ENCODE data around the gene PLCB3. TPM values are rescaled to one million over a fixed set of nuclear protein-coding genes. Genes with fewer than 3 reads are reported as not detected.

PLCB3 gene
- total RNA-seq, 1 donor from 2014 or later, result 36.2 TPM

GRCh38 chr11:64317961-64318765 lies 66.8 kb downstream of the PLCB3 start, which contains the start of gene PRDX5:
Gene PRDX5 (plus strand): TSS chr11:64318121. CDS start chr11:64318216, 95 bp downstream.
- Mint-ChIP-seq H3K4me3 (ENCODE audit: unreplicated experiment) (peak within 1 kb of the TSS; percentile 95), H3K9me3 (ENCODE audit: unreplicated experiment) (peaks cover 10% of the 10 kb centered on the region), H3K4me1 (ENCODE audit: low read depth, unreplicated experiment) (peaks cover 22% of the 10 kb centered on the region), H3K36me3 (ENCODE audit: unreplicated experiment) (peaks cover 4% of the 10 kb centered on the region), H3K27ac (ENCODE audit: unreplicated experiment) (peak within 1 kb of the TSS; percentile 98), H3K27me3 (ENCODE audit: unreplicated experiment) (peaks cover 17% of the 10 kb centered on the region)
- peak; percentile 94 for DNase-seq
- TF ChIP-seq CTCF (IDR thresholded peaks at IDR 0.05; ENCODE audit: partially characterized antibody, unreplicated experiment), result no peak

Other genes with a start within 250 kb of the PLCB3 start
- gene FLRT1, start 215.6 kb upstream of the PLCB3 start, total RNA-seq (ENCODE audit: unreplicated experiment), result 3.7 TPM
- gene MACROD1, start 85.4 kb upstream of the PLCB3 start, total RNA-seq (ENCODE audit: unreplicated experiment), result 12.7 TPM
- 160 TPM for gene STIP1, start 65.4 kb upstream of the PLCB3 start, total RNA-seq (ENCODE audit: unreplicated experiment)
- gene FERMT3, start 44.8 kb upstream of the PLCB3 start, total RNA-seq (ENCODE audit: unreplicated experiment), result 2.0 TPM
- 39.0 TPM for gene TRPT1, start 25.3 kb upstream of the PLCB3 start, total RNA-seq (ENCODE audit: unreplicated experiment)
- gene NUDT22, start 25.3 kb upstream of the PLCB3 start, total RNA-seq (ENCODE audit: unreplicated experiment), result 37.0 TPM
- 30.5 TPM for gene DNAJC4, start 21.0 kb upstream of the PLCB3 start, total RNA-seq (ENCODE audit: unreplicated experiment)
- 12.3 TPM for gene VEGFB, start 16.9 kb upstream of the PLCB3 start, total RNA-seq (ENCODE audit: unreplicated experiment)
- gene FKBP2, start 10.4 kb upstream of the PLCB3 start, total RNA-seq (ENCODE audit: unreplicated experiment), result 31.4 TPM
- 348 TPM for gene PPP1R14B, start 4.6 kb upstream of the PLCB3 start, total RNA-seq (ENCODE audit: unreplicated experiment)
- 47.0 TPM for gene BAD, start 33.1 kb downstream of the PLCB3 start, total RNA-seq (ENCODE audit: unreplicated experiment)
- gene GPR137, start 34.3 kb downstream of the PLCB3 start, total RNA-seq (ENCODE audit: unreplicated experiment), result 52.5 TPM
- 0.47 TPM for gene KCNK4, start 39.8 kb downstream of the PLCB3 start, total RNA-seq (ENCODE audit: unreplicated experiment)
- gene CATSPERZ, start 48.8 kb downstream of the PLCB3 start, total RNA-seq (ENCODE audit: unreplicated experiment), result not detected
- gene ESRRA, start 54.0 kb downstream of the PLCB3 start, total RNA-seq (ENCODE audit: unreplicated experiment), result 69.9 TPM
- gene TRMT112, start 66.0 kb downstream of the PLCB3 start, total RNA-seq (ENCODE audit: unreplicated experiment), result 93.1 TPM
- gene PRDX5, start 66.6 kb downstream of the PLCB3 start, total RNA-seq (ENCODE audit: unreplicated experiment), result 418 TPM
- 83.6 TPM for gene CCDC88B, start 88.7 kb downstream of the PLCB3 start, total RNA-seq (ENCODE audit: unreplicated experiment)
- 3.2 TPM for gene RPS6KA4, start 107.6 kb downstream of the PLCB3 start, total RNA-seq (ENCODE audit: unreplicated experiment)

Measured in glutamatergic neuron (in vitro differentiated cells).